CD4-positive, alpha-beta T cell (primary cell): ENCODE results near the gene OR51B2. TPM values are rescaled to one million over a fixed set of nuclear protein-coding genes. Genes with fewer than 3 reads are reported as not detected.

Source experiments
- ATAC-seq: fragments of 200-7000 bp; cut with Tn5 transposase; one replicate; pipeline ENCODE4 v1.10.0; 2022; ENCODE audit warnings: mild to moderate bottlenecking; ENCODE audit not compliant: poor library complexity
- CTCF ChIA-PET: fragments of 350-600 bp; sonication (Branson Sonifier 250); formaldehyde crosslinking; loops from one replicate; lab custom pipeline; 2021; ENCODE audit warnings: antibody characterized with exemption, inconsistent platforms; lab: Charles Lee
- POLR2A ChIA-PET: fragments of 350-600 bp; sonication (Branson Sonifier 250); formaldehyde crosslinking; loops from one replicate; lab custom pipeline; 2021; ENCODE audit warnings: antibody characterized with exemption, inconsistent platforms; lab: Charles Lee
- DNase-seq, 14 experiments: peaks; one replicate each; pipeline ENCODE4 v3.0.0-alpha.2; 2013 to 2020; ENCODE audit warnings: mixed read lengths in 2 of 14
- H3K27ac ChIP-seq, 2 donors: one replicate each; pipeline versions ENCODE4 v1.5.1 to v1.7.0; 2013; ENCODE audit warnings: low read length in 2 of 2, low read depth in 1 of 2, mild to moderate bottlenecking in 1 of 2
- H3K27me3 ChIP-seq, 2 experiments: 1 replicate in 1 of 2; 2 replicates in 1 of 2; pipeline versions ENCODE4 v1.6.1 to v1.7.0; 2013; ENCODE audit warnings: low read length in 2 of 2, control low read depth in 1 of 2, mild to moderate bottlenecking in 1 of 2, moderate library complexity in 1 of 2; ENCODE audit not compliant: insufficient read depth in 2 of 2, control insufficient read depth in 1 of 2
- H3K36me3 ChIP-seq: one replicate; pipeline ENCODE4 v1.6.1; 2013; ENCODE audit warnings: low read length, control low read depth; ENCODE audit not compliant: insufficient read depth
- H3K4me1 ChIP-seq: one replicate; pipeline ENCODE4 v1.6.1; 2013; ENCODE audit warnings: low read length, control low read depth; ENCODE audit not compliant: insufficient read depth
- H3K4me3 ChIP-seq: one replicate; pipeline ENCODE4 v1.5.1; 2013; ENCODE audit warnings: mild to moderate bottlenecking, low read length, moderate library complexity
- H3K9me3 ChIP-seq, 2 experiments: 1 replicate in 1 of 2; 2 replicates in 1 of 2; pipeline versions ENCODE4 v1.6.1 to v1.7.0; 2013; ENCODE audit warnings: low read length in 2 of 2, mild to moderate bottlenecking in 2 of 2, control low read depth in 1 of 2, moderate library complexity in 1 of 2; ENCODE audit not compliant: control insufficient read depth in 1 of 2, insufficient read depth in 1 of 2
- H3K27ac Mint-ChIP-seq: one replicate; pipeline ENCODE4 v1.8.0; 2020; ENCODE audit warnings: mixed read lengths
- H3K27me3 Mint-ChIP-seq: one replicate; pipeline ENCODE4 v1.8.0; 2021; ENCODE audit warnings: mixed read lengths
- H3K36me3 Mint-ChIP-seq: one replicate; pipeline ENCODE4 v1.8.0; 2021; ENCODE audit warnings: low read depth, mixed read lengths
- H3K4me1 Mint-ChIP-seq: one replicate; pipeline ENCODE4 v1.8.0; 2021; ENCODE audit warnings: low read depth, mixed read lengths
- H3K4me3 Mint-ChIP-seq: one replicate; pipeline ENCODE4 v1.8.0; 2020; ENCODE audit warnings: mild to moderate bottlenecking, mixed read lengths
- H3K9me3 Mint-ChIP-seq: one replicate; pipeline ENCODE4 v1.8.0; 2020; ENCODE audit warnings: mixed read lengths
- CTCF ChIP-seq: fragments of 200-600 bp; IDR thresholded peaks from one replicate; pipeline ENCODE4 v1.8.0; 2022; ENCODE audit warnings: antibody characterized with exemption, mild to moderate bottlenecking
- intact Hi-C, 2 experiments: fragments of 100-400 bp; cut with DNase I in 1 of 2; cut with micrococcal nuclease in 1 of 2; formaldehyde crosslinking; loops; one replicate each; pipeline versions ENCODE4 v1.15.1 to v1.9.0; 2023 to 2025; cut with DNase I, micrococcal nuclease
- total RNA-seq, 174 experiments: library from RNA in 2 of 174; stranded (reverse) in 2 of 174; gene quantifications; one replicate each; pipeline ENCODE4 v1.2.3 and lab custom pipeline; 2021 to 2026

The OR51B2 gene
- total RNA-seq, 2 experiments from 2014 or later = not detected

GRCh38 chr11:5274395-5274794 is 49.7 kb downstream of the OR51B2 start:
- CTCF ChIA-PET = no interaction called here
- no peak for TF ChIP-seq CTCF
- H3K27me3 Mint-ChIP-seq = no peaks in the 10 kb centered on the region

More at GRCh38 chr11:5274395-5274794, 49.7 kb downstream of the OR51B2 start:
- Histone ChIP-seq H3K36me3 (no peaks in the 10 kb centered on the region), H3K4me3 (no peak overlapping the region), H3K9me3 (no peaks in the 10 kb centered on the region), H3K4me1 (no peaks in the 10 kb centered on the region), H3K27me3 (no peaks in the 10 kb centered on the region), H3K27ac (no peak overlapping the region)
- ATAC-seq (no peak), DNase-seq (no peak)
- POLR2A ChIA-PET = no interaction called here
- Mint-ChIP-seq H3K4me1 (no peaks in the 10 kb centered on the region), H3K27ac (no peak overlapping the region), H3K9me3 (no peaks in the 10 kb centered on the region), H3K4me3 (no peak overlapping the region), H3K36me3 (no peaks in the 10 kb centered on the region)
- intact Hi-C loops = no loop called here

Other genes starting within 250 kb of the OR51B2 start
- not detected for gene OR52A5, start 185.9 kb downstream of the OR51B2 start, total RNA-seq
- gene OR52A1, start 169.5 kb downstream of the OR51B2 start, total RNA-seq = not detected
- gene OR51V1, start 123.6 kb downstream of the OR51B2 start, total RNA-seq = not detected
- under 1 TPM in 1 of 2 experiments, not detected in 1; 0.45 TPM for gene HBB, start 97.2 kb downstream of the OR51B2 start, total RNA-seq
- not detected for gene HBD, start 89.8 kb downstream of the OR51B2 start, total RNA-seq
- gene HBG1, start 74.4 kb downstream of the OR51B2 start, total RNA-seq = not detected
- not detected for gene HBG2, start 69.5 kb downstream of the OR51B2 start, total RNA-seq
- gene HBE1, start 54.4 kb downstream of the OR51B2 start, total RNA-seq = not detected
- not detected for gene OR51B4, start 22.4 kb downstream of the OR51B2 start, total RNA-seq
- gene OR51B5, start 19.2 kb upstream of the OR51B2 start, total RNA-seq = under 1 TPM in 1 of 2 experiments, not detected in 1; 0.30 TPM
- gene OR51B6, start 27.2 kb upstream of the OR51B2 start, total RNA-seq = not detected
- gene OR51M1, start 59.5 kb upstream of the OR51B2 start, total RNA-seq = not detected
- gene OR51Q1, start 97.8 kb upstream of the OR51B2 start, total RNA-seq = not detected
- not detected for gene OR51I1, start 117.2 kb upstream of the OR51B2 start, total RNA-seq
- gene OR51I2, start 125.0 kb upstream of the OR51B2 start, total RNA-seq = not detected
- not detected for gene OR52D1, start 164.4 kb upstream of the OR51B2 start, total RNA-seq
- gene UBQLN3, start 185.7 kb upstream of the OR51B2 start, total RNA-seq = under 1 TPM in 1 of 2 experiments, not detected in 1; 0.08 TPM
- under 1 TPM; 0.30 to 0.50 TPM for gene UBQLNL, start 192.4 kb upstream of the OR51B2 start, total RNA-seq
- gene OR52H1, start 224.2 kb upstream of the OR51B2 start, total RNA-seq = under 1 TPM in 1 of 2 experiments, not detected in 1; 0.22 TPM